B cell (primary cell): ENCODE results near the gene CTSA. TPM values are rescaled to one million over a fixed set of nuclear protein-coding genes. Genes with fewer than 3 reads are reported as not detected.

Source experiments
- ATAC-seq: fragments of 200-7000 bp; cut with Tn5 transposase; one replicate; pipeline ENCODE4 v1.10.0; 2021; ENCODE audit warnings: low read depth, mild to moderate bottlenecking, moderate number of reproducible peaks, moderate library complexity
- CTCF ChIA-PET: fragments of 350-600 bp; sonication (Branson Sonifier 250); formaldehyde crosslinking; loops from one replicate; lab custom pipeline; 2021; ENCODE audit warnings: antibody characterized with exemption, inconsistent platforms; lab: Charles Lee
- POLR2A ChIA-PET: fragments of 350-600 bp; sonication (Branson Sonifier 250); formaldehyde crosslinking; loops from one replicate; lab custom pipeline; 2021; ENCODE audit warnings: antibody characterized with exemption; lab: Charles Lee
- DNase-seq: peaks from one replicate; pipeline ENCODE4 v3.0.0; 2013
- H2AFZ ChIP-seq: 2 replicates; pipeline ENCODE4 v1.6.1; 2012; ENCODE audit warnings: mild to moderate bottlenecking, low read depth, low read length; ENCODE audit not compliant: insufficient read depth, poor library complexity, severe bottlenecking
- H3K27ac ChIP-seq, 2 donors: 1 replicate in 1 of 2; 2 replicates in 1 of 2; pipeline ENCODE4 v1.5.1; 2012 to 2013; ENCODE audit warnings: low read length in 2 of 2, mild to moderate bottlenecking in 2 of 2, moderate library complexity in 1 of 2
- H3K27me3 ChIP-seq, 4 experiments: fragments of 200-600 bp in 1 of 4; sonication (generic) in 1 of 4; replicated peaks in 1 of 4; 1 replicate in 2 of 4; 2 replicates in 2 of 4; pipeline versions ENCODE4 v1.6.1 to v1.7.0; 2013 to 2016; ENCODE audit warnings: low read length in 3 of 4, mild to moderate bottlenecking in 2 of 4, mixed read lengths in 1 of 4, moderate library complexity in 1 of 4; ENCODE audit not compliant: insufficient read depth in 4 of 4, control insufficient read depth in 3 of 4; ENCODE audit errors: control extremely low read depth in 1 of 4
- H3K36me3 ChIP-seq, 2 experiments: replicated peaks in 1 of 2; 1 replicate in 1 of 2; 2 replicates in 1 of 2; pipeline versions ENCODE4 v1.6.1 to v1.7.1; 2013; ENCODE audit warnings: low read length in 1 of 2; ENCODE audit not compliant: insufficient read depth in 2 of 2, control insufficient read depth in 1 of 2; ENCODE audit errors: control extremely low read depth in 1 of 2, extremely low read depth in 1 of 2
- H3K4me1 ChIP-seq, 2 donors: fragments of 200-600 bp in 1 of 2; sonication (generic) in 1 of 2; 1 replicate in 1 of 2; 2 replicates in 1 of 2; pipeline versions ENCODE4 v1.5.1 to v1.6.1; 2013 to 2017; ENCODE audit warnings: low read length in 2 of 2; ENCODE audit not compliant: control insufficient read depth in 2 of 2, insufficient read depth in 2 of 2
- H3K4me2 ChIP-seq: replicated peaks from 2 replicates; pipeline ENCODE3; 2012; ENCODE audit warnings: mild to moderate bottlenecking, low read depth, low read length; ENCODE audit not compliant: poor library complexity, severe bottlenecking
- H3K4me3 ChIP-seq, 5 experiments: fragments of 200-600 bp in 1 of 5; sonication (generic) in 1 of 5; 1 replicate in 3 of 5; 2 replicates in 2 of 5; pipeline versions ENCODE4 v1.5.1 to v1.7.0; 2011 to 2016; ENCODE audit warnings: low read length in 4 of 5, mild to moderate bottlenecking in 4 of 5, low read depth in 2 of 5, control low read depth in 1 of 5, moderate library complexity in 1 of 5; ENCODE audit not compliant: insufficient read depth in 1 of 5; ENCODE audit errors: control extremely low read depth in 1 of 5, extremely low read depth in 1 of 5
- H3K79me2 ChIP-seq: fragments of 200-600 bp; sonication (generic); one replicate; pipeline ENCODE4 v1.6.0; 2016; ENCODE audit warnings: low read length; ENCODE audit not compliant: control insufficient read depth, insufficient read depth
- H3K9ac ChIP-seq: fragments of 200-600 bp; sonication (generic); 2 replicates; pipeline ENCODE4 v1.6.1; 2017; ENCODE audit warnings: mild to moderate bottlenecking, low read length, moderate library complexity
- H3K9me3 ChIP-seq, 3 donors: one replicate each; pipeline versions ENCODE4 v1.6.1 to v1.7.1; 2013; ENCODE audit warnings: low read length in 2 of 3; ENCODE audit not compliant: control insufficient read depth in 2 of 3, insufficient read depth in 1 of 3; ENCODE audit errors: control extremely low read depth in 1 of 3
- H4K20me1 ChIP-seq: 2 replicates; pipeline ENCODE4 v1.6.0; 2012; ENCODE audit warnings: mild to moderate bottlenecking, low read length; ENCODE audit not compliant: insufficient read depth, control insufficient read depth, poor library complexity, severe bottlenecking
- H3K27ac Mint-ChIP-seq: one replicate; pipeline ENCODE4 v1.8.0; 2021; ENCODE audit warnings: mixed read lengths
- H3K27me3 Mint-ChIP-seq: one replicate; pipeline ENCODE4 v1.8.0; 2021; ENCODE audit warnings: mixed read lengths
- H3K4me1 Mint-ChIP-seq: one replicate; pipeline ENCODE4 v1.8.0; 2021; ENCODE audit warnings: mixed read lengths
- H3K4me3 Mint-ChIP-seq: one replicate; pipeline ENCODE4 v1.8.0; 2021; ENCODE audit warnings: mixed read lengths
- H3K9me3 Mint-ChIP-seq: one replicate; pipeline ENCODE4 v1.8.0; 2022; ENCODE audit warnings: mixed read lengths; ENCODE audit not compliant: insufficient read depth
- CTCF ChIP-seq: fragments of 200-600 bp; IDR thresholded peaks from one replicate; pipeline ENCODE4 v1.8.0; 2022; ENCODE audit warnings: antibody characterized with exemption, mild to moderate bottlenecking
- EZH2 ChIP-seq: IDR thresholded peaks from 2 replicates; pipeline ENCODE4 v1.6.1; 2012; ENCODE audit warnings: borderline replicate concordance, low read depth, mild to moderate bottlenecking, moderate library complexity, low read length; ENCODE audit not compliant: insufficient read depth, poor library complexity, severe bottlenecking
- WGBS: methylation state at CpG from one replicate; pipeline ENCODE4 v1.1.5; 2013; ENCODE audit warnings: missing lambda C conversion rate; ENCODE audit not compliant: insufficient coverage; 5-methylcytosine and 5-hydroxymethylcytosine counted together
- intact Hi-C: fragments of 100-400 bp; cut with micrococcal nuclease; formaldehyde crosslinking; loops from one replicate; pipeline ENCODE4 v1.10.0; 2022
- polyA plus RNA-seq: library from polyadenylated mRNA; depleted of rRNA; stranded (reverse); fragments of >200 nt; gene quantifications from 2 replicates; pipeline ENCODE4 v1.2.3, GENCODE V29; 2012
- total RNA-seq, 2 donors: library from RNA; stranded (reverse); fragments of 120-200 nt in 1 of 2; gene quantifications; 1 replicate in 1 of 2; 2 replicates in 1 of 2; pipeline versions ENCODE4 v1.2.3 to v1.2.4, GENCODE V29; 2013 to 2022

Gene CTSA
- total and polyA plus RNA-seq, 2 donors (not counting 1 experiment from before 2014, with no cell fraction given), result 100 to 107 TPM

GRCh38 chr20:45934046-45934585 is 43.0 kb downstream of the CTSA start:
- Histone ChIP-seq H3K4me3 (peak overlapping the region; percentile 84 to 100 (median 92)), H3K9ac (peak overlapping the region; percentile 99), H3K27ac (peak overlapping the region; percentile 99), H2AFZ (peak overlapping the region; percentile 81), H3K36me3 (peaks cover 0 to 23% of the 10 kb centered on the region in 2 experiments), H3K4me2 (peak overlapping the region; percentile 85), H3K9me3 (no peaks in the 10 kb centered on the region), H3K4me1 (peaks cover 12 to 19% of the 10 kb centered on the region in 2 donors), H3K79me2 (peaks cover 44% of the 10 kb centered on the region), H3K27me3 (no peaks in the 10 kb centered on the region), H4K20me1 (peaks cover 23% of the 10 kb centered on the region)
- Mint-ChIP-seq H3K4me1 (peaks cover 28% of the 10 kb centered on the region), H3K9me3 (no peaks in the 10 kb centered on the region), H3K27ac (peak overlapping the region; percentile 96), H3K27me3 (no peaks in the 10 kb centered on the region), H3K4me3 (peak overlapping the region; percentile 96)
- DNase-seq, result no peak
- peak; percentile 11 for ATAC-seq
- TF ChIP-seq CTCF, result no peak
- no peak for TF ChIP-seq EZH2
- ChIA-PET POLR2A (interaction anchor here (0.6 to 3.7 kb wide), 12 partner anchors 11 to 110 kb away, joined by 3 to 62 read pairs (median 8); partner anchors contain the start of genes CTSA, NEURL2, PLTP and ZNF335), CTCF (interaction anchor here (0.7 to 4.9 kb wide), 8 partner anchors 29 to 431 kb away, joined by 3 to 44 read pairs (median 4); partner anchors contain the start of genes CTSA, NEURL2, ZNF335 and ZSWIM1)
- intact Hi-C loops, result loop anchor here (1.0 to 2.0 kb wide), 2 partner anchors 23 to 155 kb away; partner anchors contain the start of gene NCOA5
- under 1% methylated on average over 33 of the region's 34 CpGs for WGBS
